H1 (cell line): Measurements from ENCODE around the gene CALY. TPM values are rescaled to one million over a fixed set of nuclear protein-coding genes. Genes with fewer than 3 reads are reported as not detected.
A peak's percentile ranks its signal among the peaks of the same experiment; 100 is the strongest.

Source experiments
- CTCF ChIA-PET: fragments of 300-600 bp; sonication (Branson Sonifier 250); formaldehyde crosslinking; loops from one replicate; lab custom pipeline; 2021; ENCODE audit not compliant: partially characterized antibody; lab: Charles Lee
- POLR2A ChIA-PET: fragments of 300-600 bp; sonication (Branson Sonifier 250); formaldehyde crosslinking; loops from one replicate; lab custom pipeline; 2021; ENCODE audit warnings: inconsistent platforms; ENCODE audit not compliant: partially characterized antibody; lab: Charles Lee
- DNase-seq, 2 experiments: peaks; one replicate each; pipeline versions ENCODE4 v3.0.0 to v3.0.0-alpha.2; 2010 to 2022; ENCODE audit warnings: low spot score in 2 of 2, low read depth in 1 of 2, mixed read lengths in 1 of 2
- FAIRE-seq: peaks from 2 replicates; lab custom pipeline; 2011; peaks lifted over from hg19 to GRCh38; lab: Jason Lieb, UNC
- H2AFZ ChIP-seq: 2 replicates; pipeline ENCODE4 v1.8.1; 2012; ENCODE audit warnings: low read length, inconsistent platforms
- H2AK5ac ChIP-seq: 2 replicates; pipeline ENCODE4 v1.6.1; 2013; ENCODE audit warnings: low read depth, low read length
- H2BK120ac ChIP-seq: replicated peaks from 2 replicates; pipeline ENCODE3; 2013; ENCODE audit warnings: low read depth, low read length, inconsistent platforms
- H2BK12ac ChIP-seq: 2 replicates; pipeline ENCODE4 v1.6.1; 2013; ENCODE audit warnings: low read depth, low read length
- H2BK15ac ChIP-seq: 2 replicates; pipeline ENCODE4 v1.6.1; 2013; ENCODE audit warnings: low read length
- H2BK20ac ChIP-seq: 2 replicates; pipeline ENCODE4 v1.6.1; 2013; ENCODE audit warnings: low read length
- H2BK5ac ChIP-seq: 2 replicates; pipeline ENCODE4 v1.6.1; 2013; ENCODE audit warnings: low read depth, low read length
- H3K14ac ChIP-seq: 2 replicates; pipeline ENCODE4 v1.6.1; 2013; ENCODE audit warnings: inconsistent platforms; ENCODE audit not compliant: insufficient read length
- H3K18ac ChIP-seq: 2 replicates; pipeline ENCODE4 v1.6.1; 2013; ENCODE audit warnings: low read length; ENCODE audit errors: extremely low read depth
- H3K23ac ChIP-seq: 2 replicates; pipeline ENCODE4 v1.6.1; 2013; ENCODE audit warnings: inconsistent platforms; ENCODE audit not compliant: insufficient read length
- H3K23me2 ChIP-seq: 2 replicates; pipeline ENCODE4 v1.6.1; 2013; ENCODE audit warnings: low read depth, low read length
- H3K27ac ChIP-seq: 2 replicates; pipeline ENCODE4 v1.6.1; 2011; ENCODE audit warnings: low read depth, low read length, inconsistent platforms
- H3K27me3 ChIP-seq, 4 experiments: replicated peaks in 1 of 4; 1 replicate in 1 of 4; 2 replicates in 3 of 4; pipeline versions ENCODE4 v1.6.1 to v1.8.1; 2011 to 2013; ENCODE audit warnings: low read length in 3 of 4, mild to moderate bottlenecking in 3 of 4, inconsistent platforms in 2 of 4, mixed read lengths in 2 of 4, moderate library complexity in 1 of 4; ENCODE audit not compliant: control insufficient read depth in 3 of 4, insufficient read depth in 3 of 4; ENCODE audit errors: extremely low read depth in 1 of 4
- H3K36me3 ChIP-seq, 4 experiments: 2 replicates each; pipeline versions ENCODE4 v1.6.1 to v1.8.1; 2011 to 2013; ENCODE audit warnings: mild to moderate bottlenecking in 4 of 4, low read length in 3 of 4, moderate library complexity in 2 of 4, control low read depth in 1 of 4, inconsistent platforms in 1 of 4; ENCODE audit not compliant: insufficient read depth in 4 of 4, control insufficient read depth in 2 of 4
- H3K4ac ChIP-seq: replicated peaks from 2 replicates; pipeline ENCODE3; 2013; ENCODE audit warnings: low read length, low read depth, mixed read lengths, inconsistent platforms; ENCODE audit not compliant: insufficient read length
- H3K4me1 ChIP-seq, 4 experiments: replicated peaks in 1 of 4; 1 replicate in 1 of 4; 2 replicates in 3 of 4; pipeline versions ENCODE4 v1.6.1 to v1.8.1; 2011 to 2013; ENCODE audit warnings: low read length in 3 of 4, inconsistent platforms in 2 of 4, mixed read lengths in 1 of 4; ENCODE audit not compliant: insufficient read depth in 4 of 4, control insufficient read depth in 3 of 4
- H3K4me2 ChIP-seq, 2 experiments: 2 replicates each; pipeline versions ENCODE4 v1.6.1 to v1.8.1; 2011 to 2013; ENCODE audit warnings: low read depth in 2 of 2, low read length in 2 of 2, control low read depth in 1 of 2, inconsistent platforms in 1 of 2, mild to moderate bottlenecking in 1 of 2; ENCODE audit not compliant: insufficient read depth in 1 of 2
- H3K4me3 ChIP-seq, 4 experiments: fragments of 200-600, 300-600 bp in 1 of 4; sonication (generic), shearing (Covaris generic), sonication (Bioruptor Twin) in 1 of 4; 2 replicates each; pipeline versions ENCODE4 v1.5.1 to v1.8.1; 2011 to 2016; ENCODE audit warnings: low read length in 4 of 4, low read depth in 3 of 4, control low read depth in 2 of 4, inconsistent platforms in 2 of 4, mild to moderate bottlenecking in 2 of 4, mixed read lengths in 1 of 4, moderate library complexity in 1 of 4; ENCODE audit not compliant: insufficient read depth in 2 of 4; ENCODE audit errors: extremely low read depth in 1 of 4
- H3K56ac ChIP-seq: replicated peaks from 2 replicates; pipeline ENCODE3; 2013; ENCODE audit warnings: low read depth, mild to moderate bottlenecking, mixed read lengths, low read length, inconsistent platforms; ENCODE audit not compliant: insufficient read length
- H3K79me1 ChIP-seq: 2 replicates; pipeline ENCODE4 v1.6.1; 2013; ENCODE audit warnings: low read depth, low read length, control low read depth
- H3K79me2 ChIP-seq, 2 experiments: 2 replicates each; pipeline versions ENCODE4 v1.6.1 to v1.8.1; 2012 to 2013; ENCODE audit warnings: low read length in 2 of 2, mild to moderate bottlenecking in 2 of 2, inconsistent platforms in 1 of 2; ENCODE audit not compliant: insufficient read depth in 2 of 2, control insufficient read depth in 1 of 2
- H3K9ac ChIP-seq, 4 experiments: replicated peaks in 1 of 4; 1 replicate in 1 of 4; 2 replicates in 3 of 4; pipeline versions ENCODE4 v1.6.1 to v1.8.1; 2011 to 2013; ENCODE audit warnings: low read depth in 3 of 4, low read length in 3 of 4, control low read depth in 2 of 4, mild to moderate bottlenecking in 2 of 4, moderate library complexity in 2 of 4, inconsistent platforms in 1 of 4; ENCODE audit errors: extremely low read depth in 1 of 4
- H3K9me3 ChIP-seq, 2 experiments: 2 replicates each; pipeline versions ENCODE4 v1.6.1 to v1.8.1; 2012 to 2013; ENCODE audit warnings: mild to moderate bottlenecking in 2 of 2, moderate library complexity in 2 of 2, control low read depth in 1 of 2, inconsistent platforms in 1 of 2, low read depth in 1 of 2, low read length in 1 of 2, mixed read lengths in 1 of 2; ENCODE audit not compliant: insufficient read depth in 2 of 2
- H4K20me1 ChIP-seq, 2 experiments: replicated peaks in 1 of 2; 2 replicates each; pipeline versions ENCODE3 to v1.8.1; 2011 to 2013; ENCODE audit warnings: inconsistent platforms in 2 of 2, low read length in 2 of 2, mild to moderate bottlenecking in 1 of 2; ENCODE audit not compliant: insufficient read depth in 2 of 2, control insufficient read depth in 1 of 2
- H4K5ac ChIP-seq: 2 replicates; pipeline ENCODE4 v1.6.1; 2013; ENCODE audit warnings: low read length, low read depth, mixed read lengths, inconsistent platforms; ENCODE audit not compliant: insufficient read length
- H4K8ac ChIP-seq: 2 replicates; pipeline ENCODE4 v1.8.0; 2013; ENCODE audit warnings: mild to moderate bottlenecking, moderate library complexity, low read length, inconsistent platforms; ENCODE audit not compliant: insufficient read depth; ENCODE audit errors: extremely low read depth
- H4K91ac ChIP-seq: replicated peaks from 2 replicates; pipeline ENCODE3; 2013; ENCODE audit warnings: low read length, mixed read lengths, inconsistent platforms; ENCODE audit not compliant: insufficient read length
- EZH2 ChIP-seq: fragments of 200-600 bp; sonication (generic); IDR thresholded peaks from 2 replicates; pipeline ENCODE4 v1.7.1; 2012; ENCODE audit warnings: low read depth, mild to moderate bottlenecking, moderate library complexity, low read length, inconsistent platforms; ENCODE audit not compliant: severe bottlenecking
- POU5F1 ChIP-seq: IDR thresholded peaks from 2 replicates; pipeline ENCODE4 v1.6.1; 2011; ENCODE audit warnings: low read depth, mild to moderate bottlenecking, low read length, moderate library complexity
- WGBS, 2 experiments: shearing (Covaris generic) in 1 of 2; methylation state at CpG; one replicate each; pipeline versions ENCODE4 v1.1.6 to v1.1.7; 2013 to 2015; ENCODE audit warnings: low lambda C conversion rate in 2 of 2, mixed read lengths in 2 of 2, inconsistent platforms in 1 of 2, low coverage in 1 of 2, missing lambda C conversion rate in 1 of 2; ENCODE audit not compliant: insufficient replicate concordance in 2 of 2, insufficient coverage in 1 of 2, insufficient read length in 1 of 2; ENCODE audit errors: extremely low coverage in 1 of 2, missing lambda C conversion rate in 1 of 2; 5-methylcytosine and 5-hydroxymethylcytosine counted together
- polyA plus RNA-seq, 7 experiments: library from polyadenylated mRNA; depleted of rRNA in 3 of 7; stranded (reverse) in 5 of 7; unstranded in 2 of 7; fragments of >200 nt in 5 of 7; fragments of 200-250 nt in 2 of 7; gene quantifications; 1 replicate in 5 of 7; 2 replicates in 1 of 7; 4 replicates in 1 of 7; pipeline versions ENCODE4 v1.2.1 to v1.2.3, GENCODE V29; 2011 to 2013; ENCODE audit warnings: missing spikeins in 2 of 7, mixed read lengths in 2 of 7
- total RNA-seq: library from RNA; stranded (reverse); fragmentation: NEBNext Ultra II Directional; extraction: Animal tissue kit (Norgen Biotek cat#: 25700); gene quantifications from 2 replicates; pipeline ENCODE4 v1.2.1, GENCODE V29; 2021

The CALY gene
- total and polyA plus RNA-seq, 2 of the 8 experiments (the other 6 are each of a cell fraction or from before 2014, with no cell fraction given) = 1.3 to 1.5 TPM

DNA sequence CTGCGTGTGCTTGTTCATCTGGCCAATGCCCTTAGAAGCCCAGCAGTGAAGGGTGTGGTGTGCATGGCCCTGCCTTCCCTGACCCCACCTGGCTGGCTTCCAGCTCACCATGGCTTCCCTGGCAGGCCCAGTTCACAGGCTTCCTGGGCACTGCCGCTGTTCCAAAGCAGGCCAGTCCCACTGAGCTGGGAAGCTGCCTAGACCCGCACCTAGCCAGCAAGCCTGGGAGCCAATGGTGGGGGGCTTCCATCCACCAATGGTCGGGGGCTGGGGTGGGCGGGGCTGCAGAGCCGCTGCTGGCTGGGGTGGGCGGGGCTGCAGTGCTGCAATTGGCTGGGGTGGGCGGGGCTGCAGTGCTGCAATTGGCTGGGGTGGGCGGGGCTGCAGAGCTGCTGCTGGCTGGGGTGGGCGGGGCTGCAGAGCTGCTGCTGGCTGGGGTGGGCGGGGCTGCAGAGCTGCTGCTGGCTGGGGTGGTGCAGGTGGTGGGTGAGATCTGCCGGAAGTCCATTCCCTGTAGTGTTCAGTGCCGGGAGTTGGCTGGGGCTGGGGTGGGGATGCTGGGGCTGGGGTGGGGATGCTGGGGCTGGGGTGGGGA is 12.4 kb downstream of the CALY start:
- FAIRE-seq (no peak), DNase-seq (peak in 1 of 2 experiments; percentile 72)
- Histone ChIP-seq H4K91ac (peak overlapping the region; percentile 74), H3K4me1 (peaks cover 0 to 26% (median 6%) of the 10 kb centered on the region in 4 experiments; a peak in 6 of 7 replicates), H3K23me2 (peaks cover 6% of the 10 kb centered on the region; the same call in 1 of the 2 replicates), H2BK20ac (0 out of 2 replicates have a peak overlapping the region, but pooled peaks have one; percentile 48), H3K23ac (no peak overlapping the region), H4K8ac (peak overlapping the region; percentile 68; the same call in 1 of the 2 replicates), H3K36me3 (no peaks in the 10 kb centered on the region), H3K9ac (no peak overlapping the region), H3K27ac (no peak overlapping the region), H3K79me2 (no peaks in the 10 kb centered on the region), H3K4ac (peak overlapping the region; percentile 91), H2BK15ac (no peak overlapping the region), H2AK5ac (no peak overlapping the region), H3K4me2 (peak overlapping the region; percentile 12 to 28; a peak in 2 of 4 replicates), H3K4me3 (peak overlapping the region in 1 of 4 experiments; percentile 36; a peak in 1 of 8 replicates), H2BK12ac (no peak overlapping the region; the same call in 1 of the 2 replicates), H2BK5ac (no peak overlapping the region; the same call in 1 of the 2 replicates), H4K5ac (peak overlapping the region; percentile 34), H3K9me3 (peaks cover 0 to 2% of the 10 kb centered on the region in 2 experiments; a peak in 1 of 4 replicates), H3K18ac (peak overlapping the region; percentile 75; the same call in 1 of the 2 replicates), H4K20me1 (peaks cover 0 to 4% of the 10 kb centered on the region in 2 experiments), H3K14ac (no peak overlapping the region), H2AFZ (peak overlapping the region; percentile 85; the same call in 1 of the 2 replicates), H3K79me1 (no peaks in the 10 kb centered on the region), H3K27me3 (peaks cover 17 to 50% (median 43%) of the 10 kb centered on the region in 4 experiments), H3K56ac (peak overlapping the region; percentile 46), H2BK120ac (no peak overlapping the region)
- POLR2A ChIA-PET = interaction anchor here (0.6 to 1.8 kb wide), 6 partner anchors 8 to 34 kb away, joined by 3 to 7 read pairs (median 6); partner anchors contain the start of genes CALY and FUOM
- CTCF ChIA-PET = interaction anchor here (1.2 to 1.8 kb wide), 5 partner anchors 10 to 58 kb away, joined by 3 to 9 read pairs (median 4); no protein-coding TSS in a partner anchor
- WGBS, 2 experiments = 32% methylated on average over 7 of the region's 13 CpGs; no CpG with 5 or more reads in 1 of the 2 experiments
- TF ChIP-seq EZH2 (no peak), POU5F1 (no peak)
